AG10803 (cell line): Measurements from ENCODE around the gene MGST2.
"Not testable (repeated sequence)": the region's sequence is repeated elsewhere in the genome, so short reads cannot be mapped to it uniquely, and the experiment has no call there.

Source experiments
- DNase-seq: peaks from one replicate; pipeline ENCODE4 v3.0.0; 2010; ENCODE audit warnings: low read depth
- H3K4me3 ChIP-seq: 2 replicates; pipeline ENCODE4 v1.5.1; 2011; ENCODE audit warnings: mild to moderate bottlenecking, low read length, control low read depth
- CTCF ChIP-seq: conservative IDR thresholded peaks from 2 replicates; pipeline ENCODE4 v1.5.1; 2011; ENCODE audit warnings: mild to moderate bottlenecking, low read length, control low read depth, inconsistent platforms

The MGST2 gene

GRCh38 chr4:139690419-139690818 is 24.8 kb downstream of the MGST2 start:
- TF ChIP-seq CTCF = no peak
- H3K4me3 ChIP-seq = no peak overlapping the region
- DNase-seq = no peak

GRCh38 chr4:139692309-139693012 is 26.8 kb downstream of the MGST2 start:
- TF ChIP-seq CTCF = peak; percentile 28
- no peak for DNase-seq
- H3K4me3 ChIP-seq = no peak overlapping the region

DNA sequence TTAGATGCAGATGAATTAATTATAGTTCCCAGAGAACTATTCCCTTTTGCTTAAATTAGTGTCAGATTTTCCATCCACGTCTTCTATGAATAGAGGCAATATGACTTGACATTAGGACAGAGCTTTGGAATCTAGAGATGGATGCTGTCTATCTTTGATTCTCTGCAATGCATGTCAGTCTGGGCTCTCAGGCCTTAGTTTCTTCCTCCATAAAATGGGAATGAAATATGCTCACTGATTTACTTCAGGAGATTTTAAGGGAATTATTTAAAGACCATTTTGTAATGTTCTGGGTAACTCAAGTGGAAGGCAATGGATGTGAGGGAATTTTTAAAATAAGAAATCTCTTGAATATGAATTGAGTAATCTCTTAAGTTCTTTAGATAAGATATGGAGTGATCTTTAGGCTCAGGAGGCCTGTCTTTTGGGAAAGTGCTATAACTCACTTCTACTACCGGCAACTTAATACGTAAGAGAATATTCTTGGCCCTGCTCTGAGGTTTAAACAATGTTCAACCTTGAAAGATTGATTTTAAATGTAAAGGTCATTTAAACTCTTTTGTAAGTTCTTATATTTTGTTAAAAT is 29.0 kb downstream of the MGST2 start:
- no peak for TF ChIP-seq CTCF
- no peak for DNase-seq
- H3K4me3 ChIP-seq = no peak overlapping the region

DNA sequence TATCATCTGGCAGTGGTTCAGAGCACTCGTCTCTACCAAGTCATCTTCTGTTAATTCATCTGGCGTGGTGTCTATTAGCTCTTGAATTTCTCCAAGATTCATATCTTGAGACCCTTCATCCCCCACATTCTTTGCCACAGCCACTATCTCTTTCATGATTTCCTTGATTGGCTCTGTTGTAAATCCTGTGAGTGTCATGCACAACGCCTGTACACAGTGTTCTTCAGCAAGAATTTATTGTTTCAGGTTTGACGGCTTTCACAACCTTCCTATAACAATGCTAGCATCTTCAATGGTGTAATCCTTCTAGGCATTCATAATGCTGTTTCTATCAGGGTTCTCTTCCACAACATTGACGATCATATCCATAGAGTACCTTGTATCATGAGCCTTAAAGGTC is 30.9 kb downstream of the MGST2 start:
- no peak overlapping the region for H3K4me3 ChIP-seq
- DNase-seq = no peak
- no peak for TF ChIP-seq CTCF

DNA sequence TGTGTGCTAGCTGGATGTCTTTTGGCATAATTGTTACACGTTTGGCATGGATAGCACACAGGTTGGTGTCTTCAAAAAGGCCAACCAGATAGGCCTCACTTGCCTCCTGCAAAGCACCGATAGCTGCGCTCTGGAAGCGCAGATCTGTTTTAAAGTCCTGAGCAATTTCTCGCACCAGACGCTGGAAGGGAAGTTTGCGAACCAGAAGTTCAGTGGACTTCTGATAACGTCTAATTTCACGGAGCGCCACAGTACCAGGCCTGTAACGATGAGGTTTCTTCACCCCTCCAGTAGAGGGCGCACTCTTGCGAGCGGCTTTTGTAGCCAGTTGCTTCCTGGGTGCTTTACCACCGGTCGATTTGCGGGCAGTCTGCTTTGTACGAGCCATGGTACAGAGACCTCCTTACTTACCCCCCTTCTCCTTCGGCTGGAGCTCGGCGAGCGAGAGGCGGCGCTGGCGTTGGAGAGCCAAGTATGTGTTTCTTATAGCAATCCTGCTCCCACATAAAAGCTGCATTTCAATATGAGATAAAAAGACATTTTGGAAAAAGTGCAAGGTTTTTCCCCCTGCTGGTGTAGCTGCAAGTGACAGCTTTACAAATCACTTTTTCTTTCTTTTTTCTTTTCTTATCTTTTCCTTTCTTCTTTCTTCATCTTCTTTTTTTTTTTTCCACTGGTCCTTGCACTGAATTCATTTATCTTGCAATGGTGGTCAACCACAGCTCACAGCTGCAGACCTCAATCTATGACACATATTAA is 32.7 kb downstream of the MGST2 start:
- not testable (repeated sequence) for H3K4me3 ChIP-seq, DNase-seq
- 0 out of 2 replicates have a peak, but pooled peaks have one; percentile 18 for TF ChIP-seq CTCF

GRCh38 chr4:139700568-139700967 is 34.9 kb downstream of the MGST2 start:
- DNase-seq = no peak
- TF ChIP-seq CTCF = no peak
- H3K4me3 ChIP-seq = no peak overlapping the region

DNA sequence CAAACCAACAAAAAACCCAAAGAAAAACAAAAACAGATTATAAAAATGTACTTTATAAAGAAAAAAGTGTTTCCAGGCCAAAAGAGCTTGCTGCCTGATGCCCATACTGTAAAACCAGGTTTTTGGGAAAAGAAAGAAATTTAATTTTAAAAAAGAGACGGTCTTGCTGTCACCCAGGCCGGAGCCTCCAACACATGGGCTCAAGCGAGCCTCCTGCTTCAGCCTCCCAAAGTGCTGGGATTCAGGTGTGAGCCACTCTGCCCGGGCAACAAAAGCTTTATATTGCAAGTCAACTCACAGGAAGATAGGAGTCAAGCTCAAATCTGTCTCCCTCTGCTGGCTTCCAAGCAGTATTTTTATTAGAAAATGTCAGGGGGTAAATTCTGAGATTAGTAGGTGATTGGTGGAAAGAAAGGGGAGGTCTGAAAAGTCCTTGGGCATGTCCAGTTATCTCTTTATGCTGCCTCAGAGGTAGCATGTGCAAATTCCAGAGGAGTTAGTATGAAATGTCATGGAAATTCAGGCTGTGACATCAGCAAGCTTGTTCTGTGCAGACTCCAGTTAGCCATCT is 39.4 kb downstream of the MGST2 start:
- no peak overlapping the region for H3K4me3 ChIP-seq
- DNase-seq = no peak
- TF ChIP-seq CTCF = no peak
